ENCODE measurements around the gene MVB12B.
A peak's percentile ranks its signal among the peaks of the same experiment; 100 is the strongest.

MVB12B gene

GRCh38 chr9:126502417-126503332 lies 176.0 kb downstream of the MVB12B start:
- FAIRE-seq (no peak), DNase-seq (ENCODE audit: low spot score) (peak; percentile 40)

GRCh38 chr9:126503333-126504085 lies 176.9 kb downstream of the MVB12B start:
- peak; percentile 55 for DNase-seq (ENCODE audit: low spot score)
- FAIRE-seq: no peak

GRCh38 chr9:126504086-126504976 lies 177.7 kb downstream of the MVB12B start:
- no peak for DNase-seq (ENCODE audit: low spot score)
- no peak for FAIRE-seq

- DNase-seq (ENCODE audit: low spot score): no peak
- FAIRE-seq: no peak
Observed at GRCh38 chr9:126504977-126505455, 178.4 kb downstream of the MVB12B start.

- no peak for DNase-seq (ENCODE audit: low spot score)
- no peak for FAIRE-seq
Observed at GRCh38 chr9:126505697-126506346, 179.2 kb downstream of the MVB12B start.

GRCh38 chr9:126506361-126507317 lies 180.0 kb downstream of the MVB12B start:
- DNase-seq (ENCODE audit: low spot score): no peak
- no peak for FAIRE-seq

- no peak for FAIRE-seq
- DNase-seq (ENCODE audit: low spot score): no peak
Observed at GRCh38 chr9:126507318-126508109, 180.9 kb downstream of the MVB12B start.

GRCh38 chr9:126508171-126508591 lies 181.6 kb downstream of the MVB12B start:
- FAIRE-seq (no peak), DNase-seq (ENCODE audit: low spot score) (no peak)

GRCh38 chr9:126508928-126509327 lies 182.3 kb downstream of the MVB12B start:
- DNase-seq (ENCODE audit: low spot score) (no peak), FAIRE-seq (no peak)

- FAIRE-seq (no peak), DNase-seq (ENCODE audit: low spot score) (no peak)
Observed at GRCh38 chr9:126509718-126510117, 183.1 kb downstream of the MVB12B start.

- no peak for DNase-seq (ENCODE audit: low spot score)
- no peak for FAIRE-seq
Observed at GRCh38 chr9:126510564-126510963, 183.9 kb downstream of the MVB12B start.

- DNase-seq (ENCODE audit: low spot score): no peak
- FAIRE-seq: no peak
Observed at GRCh38 chr9:126511411-126511810, 184.8 kb downstream of the MVB12B start.

GRCh38 chr9:126513159-126514036 lies 186.8 kb downstream of the MVB12B start:
- DNase-seq (ENCODE audit: low spot score): no peak
- FAIRE-seq: no peak

- FAIRE-seq (no peak), DNase-seq (ENCODE audit: low spot score) (no peak)
Observed at GRCh38 chr9:126514037-126514821, 187.6 kb downstream of the MVB12B start.

GRCh38 chr9:126515001-126515872 lies 188.6 kb downstream of the MVB12B start:
- FAIRE-seq (no peak), DNase-seq (ENCODE audit: low spot score) (no peak)

Measured in RCC 7860 (cell line).